ENCODE data around the gene DCC. TPM values are rescaled to one million over a fixed set of nuclear protein-coding genes. Genes with fewer than 3 reads are reported as not detected.

Gene DCC
- total RNA-seq, 3 donors from 2014 or later (not counting 1 experiment from before 2014, with no cell fraction given): not detected

DNA sequence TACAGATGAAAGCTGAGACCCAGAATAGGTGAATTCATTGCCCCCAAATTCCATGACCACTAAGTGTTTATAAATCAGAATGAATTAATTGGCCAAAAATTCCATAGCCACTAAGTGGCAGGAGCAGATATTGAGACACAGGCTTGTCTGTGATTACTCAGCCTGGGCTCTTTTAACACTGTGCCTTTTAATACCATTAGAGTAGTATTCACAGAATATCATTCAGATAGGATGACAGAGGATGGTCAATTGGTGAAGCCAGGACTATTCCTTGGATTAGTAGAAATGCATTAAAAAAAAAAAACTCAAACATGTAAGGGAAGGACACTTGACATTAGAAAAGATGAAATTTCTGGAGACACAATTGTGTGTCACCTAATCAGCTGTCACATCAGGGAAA, 698.6 kb downstream of the DCC start:
- no peak for DNase-seq
- H3K4me3 ChIP-seq (ENCODE audit: low read length): no peak overlapping the region
- no peaks in the 10 kb centered on the region for H3K4me1 ChIP-seq (ENCODE audit: control insufficient read depth, insufficient read depth, low read length)
- Mint-ChIP-seq H3K27ac (no peak overlapping the region), H3K9me3 (peaks cover 7 to 8% of the 10 kb centered on the region in 2 donors), H3K36me3 (no peaks in the 10 kb centered on the region), H3K4me3 (no peak overlapping the region), H3K27me3 (ENCODE audit: low read depth in 2 of 2) (no peaks in the 10 kb centered on the region), H3K4me1 (no peaks in the 10 kb centered on the region)
- H3K9me3 ChIP-seq (ENCODE audit: control insufficient read depth, insufficient read depth, low read length): no peaks in the 10 kb centered on the region
- no peaks in the 10 kb centered on the region for H3K27me3 ChIP-seq (ENCODE audit: control insufficient read depth, insufficient read depth, low read length)
- TF ChIP-seq, protein P1, sequence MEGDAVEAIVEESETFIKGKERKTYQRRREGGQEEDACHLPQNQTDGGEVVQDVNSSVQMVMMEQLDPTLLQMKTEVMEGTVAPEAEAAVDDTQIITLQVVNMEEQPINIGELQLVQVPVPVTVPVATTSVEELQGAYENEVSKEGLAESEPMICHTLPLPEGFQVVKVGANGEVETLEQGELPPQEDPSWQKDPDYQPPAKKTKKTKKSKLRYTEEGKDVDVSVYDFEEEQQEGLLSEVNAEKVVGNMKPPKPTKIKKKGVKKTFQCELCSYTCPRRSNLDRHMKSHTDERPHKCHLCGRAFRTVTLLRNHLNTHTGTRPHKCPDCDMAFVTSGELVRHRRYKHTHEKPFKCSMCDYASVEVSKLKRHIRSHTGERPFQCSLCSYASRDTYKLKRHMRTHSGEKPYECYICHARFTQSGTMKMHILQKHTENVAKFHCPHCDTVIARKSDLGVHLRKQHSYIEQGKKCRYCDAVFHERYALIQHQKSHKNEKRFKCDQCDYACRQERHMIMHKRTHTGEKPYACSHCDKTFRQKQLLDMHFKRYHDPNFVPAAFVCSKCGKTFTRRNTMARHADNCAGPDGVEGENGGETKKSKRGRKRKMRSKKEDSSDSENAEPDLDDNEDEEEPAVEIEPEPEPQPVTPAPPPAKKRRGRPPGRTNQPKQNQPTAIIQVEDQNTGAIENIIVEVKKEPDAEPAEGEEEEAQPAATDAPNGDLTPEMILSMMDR (IDR thresholded peaks at IDR 0.05): no peak
- intact Hi-C loops (cut with micrococcal nuclease): no loop called here
- no peaks in the 10 kb centered on the region for H3K36me3 ChIP-seq (ENCODE audit: control insufficient read depth, insufficient read depth, low read length)
- ATAC-seq: no peak
- no peak overlapping the region for H3K27ac ChIP-seq (ENCODE audit: low read length)

DNA sequence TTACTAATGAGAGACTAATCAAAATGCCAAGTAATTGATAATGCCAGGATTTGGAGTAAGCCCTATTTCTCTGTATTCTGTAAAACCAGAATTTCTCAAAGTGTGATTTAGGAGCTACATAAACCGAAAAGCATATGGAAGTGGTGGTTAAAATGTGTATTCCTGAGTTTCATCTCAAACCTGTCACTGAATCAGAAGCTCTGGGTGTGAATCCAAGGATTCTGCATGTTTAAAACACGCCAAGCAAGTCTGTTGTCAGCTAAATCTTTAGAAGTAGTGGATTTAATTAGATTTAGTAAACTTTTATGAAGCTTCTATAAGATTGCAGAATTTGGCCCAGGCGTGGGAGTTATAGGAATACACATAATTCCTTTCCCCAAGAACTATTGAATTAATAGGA, 700.3 kb downstream of the DCC start:
- Mint-ChIP-seq H3K36me3 (no peaks in the 10 kb centered on the region), H3K4me3 (no peak overlapping the region), H3K27ac (no peak overlapping the region), H3K27me3 (ENCODE audit: low read depth in 2 of 2) (no peaks in the 10 kb centered on the region), H3K4me1 (no peaks in the 10 kb centered on the region), H3K9me3 (peaks cover 7 to 11% of the 10 kb centered on the region in 2 donors)
- DNase-seq: no peak
- Histone ChIP-seq H3K9me3 (ENCODE audit: control insufficient read depth, insufficient read depth, low read length) (no peaks in the 10 kb centered on the region), H3K36me3 (ENCODE audit: control insufficient read depth, insufficient read depth, low read length) (no peaks in the 10 kb centered on the region), H3K27me3 (ENCODE audit: control insufficient read depth, insufficient read depth, low read length) (no peaks in the 10 kb centered on the region), H3K27ac (ENCODE audit: low read length) (no peak overlapping the region), H3K4me3 (ENCODE audit: low read length) (no peak overlapping the region), H3K4me1 (ENCODE audit: control insufficient read depth, insufficient read depth, low read length) (no peaks in the 10 kb centered on the region)
- 64% methylated on average over 2 of the region's 3 CpGs for WGBS (ENCODE audit: insufficient coverage)
- intact Hi-C loops (cut with micrococcal nuclease): no loop called here
- TF ChIP-seq, protein P1 (IDR thresholded peaks at IDR 0.05): no peak
- no peak for ATAC-seq

DNA sequence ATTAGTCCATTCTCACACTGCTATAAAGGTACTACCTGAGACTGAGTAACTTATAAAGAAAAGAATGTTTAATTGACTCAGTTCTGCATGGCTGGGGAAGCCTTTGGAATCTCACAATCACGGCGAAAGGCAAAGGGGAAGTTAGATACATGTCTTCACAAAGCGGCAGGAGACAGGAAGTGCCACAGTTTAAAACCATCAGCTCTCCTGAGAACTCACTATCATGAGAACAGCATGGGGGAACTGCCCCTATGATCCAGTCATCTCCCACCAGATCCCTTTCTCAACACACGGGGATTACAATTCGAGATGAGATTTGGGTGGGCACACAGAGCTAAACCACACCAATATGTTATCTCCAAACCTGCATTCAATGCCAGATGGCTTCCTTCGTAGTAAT, 716.1 kb downstream of the DCC start:
- Histone ChIP-seq H3K27me3 (ENCODE audit: control insufficient read depth, insufficient read depth, low read length) (no peaks in the 10 kb centered on the region), H3K9me3 (ENCODE audit: control insufficient read depth, insufficient read depth, low read length) (no peaks in the 10 kb centered on the region), H3K27ac (ENCODE audit: low read length) (no peak overlapping the region), H3K36me3 (ENCODE audit: control insufficient read depth, insufficient read depth, low read length) (no peaks in the 10 kb centered on the region), H3K4me1 (ENCODE audit: control insufficient read depth, insufficient read depth, low read length) (no peaks in the 10 kb centered on the region), H3K4me3 (ENCODE audit: low read length) (no peak overlapping the region)
- Mint-ChIP-seq H3K36me3 (no peaks in the 10 kb centered on the region), H3K27ac (no peak overlapping the region), H3K4me1 (no peaks in the 10 kb centered on the region), H3K9me3 (peaks cover 8 to 13% of the 10 kb centered on the region in 2 donors), H3K4me3 (no peak overlapping the region), H3K27me3 (ENCODE audit: low read depth in 2 of 2) (no peaks in the 10 kb centered on the region)
- TF ChIP-seq, protein P1 (IDR thresholded peaks at IDR 0.05): no peak
- intact Hi-C loops (cut with micrococcal nuclease): no loop called here
- ATAC-seq: no peak
- no peak for DNase-seq
- WGBS (ENCODE audit: insufficient coverage): 72% methylated on average over 5 of the region's 6 CpGs

DNA sequence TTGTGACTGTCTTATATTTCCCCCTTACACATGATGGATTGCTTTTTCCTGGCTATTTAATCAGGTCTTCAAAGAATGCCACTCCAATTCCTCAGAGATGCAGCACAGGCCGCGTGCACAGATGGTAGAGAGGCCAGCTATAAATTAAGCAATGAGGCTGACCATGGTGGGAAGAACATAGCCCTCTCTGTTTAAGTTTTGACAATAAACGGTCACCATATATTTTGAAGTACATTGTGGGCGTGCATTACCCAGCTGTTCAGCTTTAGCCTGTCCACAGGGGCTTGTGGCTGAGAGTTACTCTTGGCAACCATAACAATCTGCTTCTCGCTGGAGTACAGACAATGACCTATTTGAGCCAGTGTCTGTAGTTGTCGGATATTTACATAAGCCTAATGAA, 730.8 kb downstream of the DCC start:
- H3K27ac Mint-ChIP-seq: no peak overlapping the region
- H3K27me3 Mint-ChIP-seq (ENCODE audit: low read depth in 2 of 2): no peaks in the 10 kb centered on the region
- Histone ChIP-seq H3K27ac (ENCODE audit: low read length) (no peak overlapping the region), H3K27me3 (ENCODE audit: control insufficient read depth, insufficient read depth, low read length) (no peaks in the 10 kb centered on the region), H3K9me3 (ENCODE audit: control insufficient read depth, insufficient read depth, low read length) (no peaks in the 10 kb centered on the region), H3K4me1 (ENCODE audit: control insufficient read depth, insufficient read depth, low read length) (no peaks in the 10 kb centered on the region), H3K36me3 (ENCODE audit: control insufficient read depth, insufficient read depth, low read length) (no peaks in the 10 kb centered on the region), H3K4me3 (ENCODE audit: low read length) (no peak overlapping the region)
- DNase-seq (no peak), ATAC-seq (no peak)
- intact Hi-C loops (cut with micrococcal nuclease): no loop called here
- 90% methylated on average over 5 of the region's 6 CpGs for WGBS (ENCODE audit: insufficient coverage)
- no peak overlapping the region for H3K4me3 Mint-ChIP-seq
- TF ChIP-seq, protein P1 (IDR thresholded peaks at IDR 0.05): no peak
- no peaks in the 10 kb centered on the region for H3K36me3 Mint-ChIP-seq
- H3K9me3 Mint-ChIP-seq: peaks cover 7 to 14% of the 10 kb centered on the region in 2 donors
- no peaks in the 10 kb centered on the region for H3K4me1 Mint-ChIP-seq
